ENCODE data around the gene SYNPO2.
"Not testable (repeated sequence)": the region's sequence is repeated elsewhere in the genome, so short reads cannot be mapped to it uniquely, and the experiment has no call there.

Gene SYNPO2

DNA sequence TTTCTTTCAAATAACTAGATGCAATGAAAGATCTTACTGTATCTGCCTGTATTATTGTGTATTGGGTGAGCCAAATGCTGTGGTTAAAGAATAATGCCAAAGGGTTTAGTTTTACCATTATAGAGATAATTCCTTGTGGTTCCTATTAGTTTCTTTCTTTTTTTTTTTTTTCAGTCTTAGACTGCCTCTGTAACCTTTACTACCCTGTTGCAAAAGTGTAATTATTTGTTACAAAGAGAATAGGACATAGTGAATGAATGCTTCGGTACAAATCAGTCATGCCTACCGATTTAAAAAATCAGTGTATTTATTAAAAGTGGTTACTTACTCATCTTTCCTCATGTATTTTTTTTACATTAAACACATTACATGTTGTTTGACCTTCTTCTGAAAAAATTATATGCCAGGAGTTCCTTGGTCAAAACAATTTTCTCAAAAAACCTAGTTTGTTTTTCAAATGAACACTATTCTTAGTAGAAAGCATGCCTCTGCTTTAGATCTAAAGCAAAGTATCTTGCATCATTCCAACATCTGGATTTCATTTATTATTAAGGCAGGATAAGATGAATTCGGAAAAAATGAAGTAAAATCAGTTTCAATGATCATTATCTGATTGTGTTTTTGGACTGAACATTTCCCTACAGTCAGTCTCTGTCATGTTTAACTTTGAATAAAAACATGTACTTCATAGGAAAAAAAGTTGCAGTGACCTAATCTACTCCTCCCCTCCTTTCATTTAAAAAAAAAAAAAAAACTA is 21.2 kb upstream of the SYNPO2 start:
- H3K27ac ChIP-seq: no peak overlapping the region
- DNase-seq (ENCODE audit: low spot score): no peak
- TF ChIP-seq, protein P1, sequence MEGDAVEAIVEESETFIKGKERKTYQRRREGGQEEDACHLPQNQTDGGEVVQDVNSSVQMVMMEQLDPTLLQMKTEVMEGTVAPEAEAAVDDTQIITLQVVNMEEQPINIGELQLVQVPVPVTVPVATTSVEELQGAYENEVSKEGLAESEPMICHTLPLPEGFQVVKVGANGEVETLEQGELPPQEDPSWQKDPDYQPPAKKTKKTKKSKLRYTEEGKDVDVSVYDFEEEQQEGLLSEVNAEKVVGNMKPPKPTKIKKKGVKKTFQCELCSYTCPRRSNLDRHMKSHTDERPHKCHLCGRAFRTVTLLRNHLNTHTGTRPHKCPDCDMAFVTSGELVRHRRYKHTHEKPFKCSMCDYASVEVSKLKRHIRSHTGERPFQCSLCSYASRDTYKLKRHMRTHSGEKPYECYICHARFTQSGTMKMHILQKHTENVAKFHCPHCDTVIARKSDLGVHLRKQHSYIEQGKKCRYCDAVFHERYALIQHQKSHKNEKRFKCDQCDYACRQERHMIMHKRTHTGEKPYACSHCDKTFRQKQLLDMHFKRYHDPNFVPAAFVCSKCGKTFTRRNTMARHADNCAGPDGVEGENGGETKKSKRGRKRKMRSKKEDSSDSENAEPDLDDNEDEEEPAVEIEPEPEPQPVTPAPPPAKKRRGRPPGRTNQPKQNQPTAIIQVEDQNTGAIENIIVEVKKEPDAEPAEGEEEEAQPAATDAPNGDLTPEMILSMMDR (IDR thresholded peaks at IDR 0.05): no peak
- H3K4me3 ChIP-seq: no peak overlapping the region

DNA sequence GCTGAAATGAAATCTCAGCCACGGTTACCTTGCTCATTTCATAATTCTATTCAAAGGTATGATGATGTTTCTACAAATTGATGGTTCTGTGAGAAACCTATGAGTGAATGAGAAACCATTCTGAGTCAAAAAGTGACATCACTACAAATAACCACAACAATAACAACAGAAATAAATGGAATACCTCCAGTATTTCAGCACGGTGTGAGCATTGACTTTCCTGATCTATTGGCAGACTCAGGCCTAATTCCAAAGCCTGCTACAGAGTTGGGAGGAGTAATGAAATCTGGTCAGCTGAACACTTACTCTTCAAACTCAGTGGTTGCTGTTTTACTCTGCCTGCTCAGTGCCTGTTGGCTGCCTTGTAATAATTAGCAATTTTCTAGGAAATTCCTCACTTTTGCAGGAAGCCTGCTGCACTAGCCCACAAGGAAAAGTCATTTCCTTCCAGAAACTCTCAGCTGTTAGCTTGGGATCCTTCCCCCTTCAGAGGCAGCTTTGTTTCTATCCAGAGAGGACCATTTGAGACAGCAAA is 18.8 kb upstream of the SYNPO2 start:
- no peak overlapping the region for H3K4me3 ChIP-seq
- H3K27ac ChIP-seq: no peak overlapping the region
- TF ChIP-seq, protein P1 (IDR thresholded peaks at IDR 0.05): no peak
- no peak for DNase-seq (ENCODE audit: low spot score)

DNA sequence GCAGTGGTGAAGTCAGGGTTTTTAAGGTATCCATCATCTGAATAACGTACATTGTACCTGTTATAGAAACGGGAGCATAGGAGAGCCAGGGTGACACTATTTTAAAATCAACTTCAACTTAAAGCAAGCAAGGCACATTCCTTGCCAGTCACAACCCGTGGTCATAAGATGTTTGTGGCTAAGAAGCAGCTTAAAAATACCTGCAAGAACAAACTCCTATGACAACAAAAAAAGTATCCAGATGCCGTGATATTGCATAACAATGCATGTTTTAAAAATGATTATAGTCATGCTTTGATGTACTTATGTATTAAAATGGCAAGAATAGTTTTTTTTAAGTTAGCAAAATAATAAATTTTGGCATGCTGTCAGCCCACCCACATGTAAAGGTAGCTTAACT is 16.5 kb upstream of the SYNPO2 start:
- TF ChIP-seq, protein P1 (IDR thresholded peaks at IDR 0.05): no peak
- DNase-seq (ENCODE audit: low spot score): no peak
- Histone ChIP-seq H3K4me3 (no peak overlapping the region), H3K27ac (no peak overlapping the region)

DNA sequence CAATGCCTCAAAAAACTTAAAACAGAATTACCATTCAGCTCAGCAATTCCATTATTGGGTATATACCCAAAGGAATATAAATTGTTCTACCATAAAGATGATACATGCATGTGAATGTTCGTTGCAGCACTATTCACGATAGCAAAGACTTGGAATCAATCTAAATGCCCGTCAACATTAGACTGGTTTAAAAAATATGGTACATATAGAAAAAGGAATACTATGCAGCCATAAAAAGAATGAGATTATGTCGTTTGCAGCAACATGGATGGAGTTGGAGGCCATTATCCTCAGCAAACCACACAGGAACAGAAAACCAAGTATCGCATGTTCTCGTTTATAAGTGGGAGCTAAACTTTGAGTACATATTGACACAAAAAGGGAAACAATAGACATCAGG is 10.9 kb upstream of the SYNPO2 start:
- H3K4me3 ChIP-seq: no peak overlapping the region
- TF ChIP-seq, protein P1 (IDR thresholded peaks at IDR 0.05): no peak
- no peak for DNase-seq (ENCODE audit: low spot score)
- no peak overlapping the region for H3K27ac ChIP-seq

DNA sequence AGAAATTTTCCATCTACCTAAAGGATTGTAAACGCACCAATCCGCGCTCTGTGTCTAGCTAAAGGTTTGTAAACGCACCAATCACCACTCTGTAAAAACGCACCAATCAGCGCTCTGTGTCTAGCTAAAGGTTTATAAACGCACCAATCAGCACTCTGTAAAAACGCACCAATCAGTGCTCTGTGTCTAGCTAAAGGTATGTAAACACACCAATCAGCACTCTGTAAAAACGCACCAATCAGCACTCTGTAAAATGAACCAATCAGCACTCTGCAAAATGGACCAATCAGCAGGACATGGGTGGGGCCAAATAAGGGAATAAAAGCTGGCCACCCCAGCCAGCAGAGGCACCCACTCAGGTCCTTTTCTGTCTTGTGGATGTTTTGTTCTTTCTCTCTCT is 10.1 kb upstream of the SYNPO2 start:
- not testable (repeated sequence) for H3K4me3 ChIP-seq; DNase-seq (ENCODE audit: low spot score); H3K27ac ChIP-seq

DNA sequence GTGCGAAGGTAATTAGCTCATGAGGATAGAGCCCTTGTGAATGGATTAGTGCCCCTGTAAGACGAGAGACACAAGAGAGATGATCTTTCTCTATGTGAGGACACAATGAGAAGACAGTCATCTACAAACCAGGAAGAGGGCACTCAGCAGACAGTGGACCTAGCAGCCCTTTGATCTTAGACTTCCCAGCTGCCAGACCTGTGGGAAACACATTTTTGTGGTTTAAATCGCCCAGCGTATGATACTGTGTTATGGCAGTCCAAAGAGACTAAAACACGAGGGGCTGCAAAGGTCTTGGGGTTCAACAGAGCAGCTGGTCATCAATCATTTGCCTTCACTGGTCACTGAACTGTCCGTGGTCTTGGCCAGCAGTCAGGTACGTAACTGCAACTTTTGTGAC is 9.2 kb upstream of the SYNPO2 start:
- TF ChIP-seq, protein P1 (IDR thresholded peaks at IDR 0.05): no peak
- DNase-seq (ENCODE audit: low spot score): no peak
- no peak overlapping the region for H3K27ac ChIP-seq
- no peak overlapping the region for H3K4me3 ChIP-seq

DNA sequence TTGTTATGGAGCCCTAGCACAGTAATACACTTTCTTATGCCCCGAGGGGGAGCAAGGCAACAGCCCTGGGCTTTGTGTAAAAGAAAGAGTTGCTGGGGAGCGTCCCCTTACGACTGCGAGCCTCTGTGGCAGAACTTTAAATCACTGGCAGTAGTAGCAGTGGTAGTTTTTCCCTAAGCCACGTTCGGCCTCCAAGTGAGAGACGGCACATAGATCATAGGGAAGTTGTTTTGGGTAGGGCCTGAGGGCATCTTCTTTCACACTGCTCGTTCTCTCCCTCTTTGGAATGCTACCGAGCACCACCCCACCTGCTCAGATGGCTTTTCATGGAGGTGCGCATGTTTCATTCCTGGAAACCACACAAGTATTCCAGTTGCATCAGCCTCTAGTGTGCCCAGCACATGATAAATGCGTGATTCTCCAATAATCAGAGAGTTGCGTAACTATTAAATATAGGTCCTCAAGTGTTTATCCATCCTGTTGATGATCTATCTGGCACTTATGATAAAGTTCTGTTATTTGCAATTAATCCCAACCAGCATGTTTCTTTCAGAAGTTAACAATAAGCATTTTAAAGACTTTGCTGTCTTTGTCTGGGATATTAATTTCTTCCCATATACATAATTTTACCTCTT is 7.0 kb upstream of the SYNPO2 start:
- H3K27ac ChIP-seq: no peak overlapping the region
- H3K4me3 ChIP-seq: no peak overlapping the region
- no peak for DNase-seq (ENCODE audit: low spot score)
- TF ChIP-seq, protein P1 (IDR thresholded peaks at IDR 0.05): no peak
